OCI-LY3 (cell line): ENCODE results near the gene CABP4.

Experiments
- H2AFZ ChIP-seq: fragments of 200-600, 300-600 bp; shearing (Covaris generic); 2 replicates; pipeline ENCODE4 v1.6.0; 2014; ENCODE audit warnings: antibody characterized with exemption, low read depth, low read length
- H3K27ac ChIP-seq: fragments of 200-600, 300-600 bp; sonication (generic); 2 replicates; pipeline ENCODE4 v1.5.1; 2014; ENCODE audit warnings: mild to moderate bottlenecking, low read length, moderate library complexity, mixed read lengths
- H3K27me3 ChIP-seq: fragments of 200-600, 300-600 bp; sonication (generic); 2 replicates; pipeline ENCODE4 v1.6.1; 2014; ENCODE audit warnings: low read depth, low read length, mixed read lengths
- H3K36me3 ChIP-seq: fragments of 200-600, 300-600 bp; sonication (generic); replicated peaks from 2 replicates; pipeline ENCODE3; 2014; ENCODE audit warnings: low read depth, low read length, mixed read lengths
- H3K4me1 ChIP-seq: fragments of 300-600, 200-600 bp; sonication (generic); 2 replicates; pipeline ENCODE4 v1.6.1; 2014; ENCODE audit warnings: low read length, mixed read lengths
- H3K4me2 ChIP-seq: fragments of 200-600, 300-600 bp; sonication (generic); 2 replicates; pipeline ENCODE4 v1.6.1; 2014; ENCODE audit warnings: low read length, mixed read lengths
- H3K4me3 ChIP-seq: fragments of 300-600, 200-600 bp; sonication (generic); 2 replicates; pipeline ENCODE4 v1.5.1; 2014; ENCODE audit warnings: antibody characterized with exemption, mild to moderate bottlenecking, low read length, moderate library complexity
- H3K79me2 ChIP-seq: fragments of 300-600, 200-600 bp; shearing (Covaris generic); 2 replicates; pipeline ENCODE4 v1.6.1; 2014; ENCODE audit warnings: mild to moderate bottlenecking, low read length, mixed read lengths
- H3K9ac ChIP-seq: fragments of 300-600, 200-600 bp; shearing (Covaris generic); 2 replicates; pipeline ENCODE4 v1.6.0; 2014; ENCODE audit warnings: mild to moderate bottlenecking, low read length, moderate library complexity
- H3K9me3 ChIP-seq: fragments of 200-600, 300-600 bp; shearing (Covaris generic); 2 replicates; pipeline ENCODE4 v1.6.1; 2014; ENCODE audit warnings: low read length, mixed read lengths; ENCODE audit not compliant: insufficient read depth
- H4K20me1 ChIP-seq: fragments of 200-600, 300-600 bp; sonication (generic); 2 replicates; pipeline ENCODE4 v1.6.1; 2016; ENCODE audit warnings: low read length, mixed read lengths; ENCODE audit not compliant: insufficient read depth
- EZH2phosphoT487 ChIP-seq: fragments of 200-600 bp; shearing (Covaris generic); IDR thresholded peaks from 2 replicates; pipeline ENCODE4 v1.6.1; 2018; ENCODE audit warnings: antibody characterized with exemption, mixed run types, low read depth
- TF ChIP-seq, protein P1 (sequence below): fragments of 200-600, 300-600 bp; sonication (generic); IDR thresholded peaks from 2 replicates; pipeline ENCODE4 v1.5.1; 2014; ENCODE audit warnings: antibody characterized with exemption, low read length, low read depth

CABP4 gene

DNA sequence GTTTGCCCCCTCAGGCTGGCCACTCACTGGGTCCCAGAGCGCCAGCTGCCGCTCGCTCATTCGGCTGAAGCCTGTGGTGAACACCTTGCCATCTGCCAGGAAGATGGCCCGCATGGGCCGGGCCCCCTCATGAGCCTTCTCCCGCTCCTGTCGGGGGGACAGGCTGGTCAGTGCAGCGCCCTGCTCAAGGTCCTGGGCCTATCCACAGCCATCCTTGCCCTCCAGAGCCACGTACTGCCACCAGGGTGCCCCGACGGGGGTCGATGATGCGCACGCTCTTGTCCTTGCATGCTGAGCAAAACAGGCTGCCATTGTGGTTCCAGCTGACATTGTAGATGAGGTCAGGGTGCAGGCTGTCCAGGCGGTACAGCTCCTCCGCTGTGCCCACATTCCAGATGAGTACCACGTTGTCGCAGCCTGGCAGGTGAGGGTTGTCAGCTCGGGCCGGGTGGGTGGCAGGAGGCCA, 14.0 kb upstream of the CABP4 start:
- no peaks in the 10 kb centered on the region for H4K20me1 ChIP-seq
- H3K9ac ChIP-seq, result no peak overlapping the region
- H3K27me3 ChIP-seq, result no peaks in the 10 kb centered on the region
- peaks cover 10% of the 10 kb centered on the region for H3K36me3 ChIP-seq
- H3K4me1 ChIP-seq, result peaks cover 56% of the 10 kb centered on the region
- peaks cover 27% of the 10 kb centered on the region for H3K79me2 ChIP-seq
- no peak overlapping the region for H2AFZ ChIP-seq
- no peak overlapping the region for H3K4me3 ChIP-seq
- H3K27ac ChIP-seq, result peak overlapping the region; percentile 18; the same call in 1 of the 2 replicates
- TF ChIP-seq EZH2phosphoT487, result no peak
- TF ChIP-seq, protein P1, sequence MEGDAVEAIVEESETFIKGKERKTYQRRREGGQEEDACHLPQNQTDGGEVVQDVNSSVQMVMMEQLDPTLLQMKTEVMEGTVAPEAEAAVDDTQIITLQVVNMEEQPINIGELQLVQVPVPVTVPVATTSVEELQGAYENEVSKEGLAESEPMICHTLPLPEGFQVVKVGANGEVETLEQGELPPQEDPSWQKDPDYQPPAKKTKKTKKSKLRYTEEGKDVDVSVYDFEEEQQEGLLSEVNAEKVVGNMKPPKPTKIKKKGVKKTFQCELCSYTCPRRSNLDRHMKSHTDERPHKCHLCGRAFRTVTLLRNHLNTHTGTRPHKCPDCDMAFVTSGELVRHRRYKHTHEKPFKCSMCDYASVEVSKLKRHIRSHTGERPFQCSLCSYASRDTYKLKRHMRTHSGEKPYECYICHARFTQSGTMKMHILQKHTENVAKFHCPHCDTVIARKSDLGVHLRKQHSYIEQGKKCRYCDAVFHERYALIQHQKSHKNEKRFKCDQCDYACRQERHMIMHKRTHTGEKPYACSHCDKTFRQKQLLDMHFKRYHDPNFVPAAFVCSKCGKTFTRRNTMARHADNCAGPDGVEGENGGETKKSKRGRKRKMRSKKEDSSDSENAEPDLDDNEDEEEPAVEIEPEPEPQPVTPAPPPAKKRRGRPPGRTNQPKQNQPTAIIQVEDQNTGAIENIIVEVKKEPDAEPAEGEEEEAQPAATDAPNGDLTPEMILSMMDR, result no peak
- no peak overlapping the region for H3K4me2 ChIP-seq
- H3K9me3 ChIP-seq, result no peaks in the 10 kb centered on the region

DNA sequence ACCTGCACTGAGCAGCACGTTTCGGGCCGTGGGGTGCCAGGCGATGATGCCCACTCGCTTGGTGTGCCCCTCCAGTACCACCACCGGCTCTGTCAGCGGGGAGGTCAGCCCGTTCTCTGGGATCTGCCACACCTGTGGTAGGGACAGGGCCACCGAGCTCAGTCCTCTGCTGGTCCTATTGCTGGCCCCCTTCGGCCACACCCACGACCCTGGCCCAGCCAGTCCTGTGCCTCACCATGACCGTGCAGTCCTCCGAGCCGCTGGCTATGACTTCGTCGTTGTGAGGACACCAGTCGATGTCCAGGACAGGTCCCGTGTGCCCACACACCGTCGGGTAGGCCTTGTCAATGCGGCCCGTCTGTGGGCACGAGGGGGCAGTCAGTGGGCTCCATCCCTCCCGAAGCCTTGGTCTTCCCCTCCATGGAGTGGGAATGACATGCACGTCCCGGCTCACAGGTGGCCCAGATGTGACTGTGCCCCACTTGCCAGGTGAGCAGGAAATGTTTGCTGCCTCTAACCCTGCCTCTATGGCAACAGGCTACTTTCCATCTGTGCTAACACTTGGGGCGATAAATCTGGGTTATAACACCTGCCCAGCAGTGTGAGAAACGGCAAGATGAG, 13.3 kb upstream of the CABP4 start:
- H3K9me3 ChIP-seq, result no peaks in the 10 kb centered on the region
- H3K27ac ChIP-seq, result peak overlapping the region; percentile 67
- no peak for TF ChIP-seq EZH2phosphoT487
- TF ChIP-seq, protein P1, result no peak
- H3K9ac ChIP-seq, result no peak overlapping the region
- H3K27me3 ChIP-seq, result no peaks in the 10 kb centered on the region
- no peak overlapping the region for H3K4me3 ChIP-seq
- peaks cover 7% of the 10 kb centered on the region for H3K36me3 ChIP-seq
- peaks cover 58% of the 10 kb centered on the region for H3K4me1 ChIP-seq
- peaks cover 22% of the 10 kb centered on the region for H3K79me2 ChIP-seq
- H4K20me1 ChIP-seq, result no peaks in the 10 kb centered on the region
- no peak overlapping the region for H2AFZ ChIP-seq
- no peak overlapping the region for H3K4me2 ChIP-seq

GRCh38 chr11:67442504-67443404, 12.4 kb upstream of the CABP4 start:
- Histone ChIP-seq H3K4me2 (peak overlapping the region; percentile 67), H3K4me1 (peaks cover 60% of the 10 kb centered on the region), H3K4me3 (peak overlapping the region; percentile 76), H3K27me3 (no peaks in the 10 kb centered on the region), H2AFZ (no peak overlapping the region), H3K9me3 (no peaks in the 10 kb centered on the region), H3K9ac (peak overlapping the region; percentile 80), H3K27ac (peak overlapping the region; percentile 67), H3K36me3 (peaks cover 6% of the 10 kb centered on the region), H4K20me1 (no peaks in the 10 kb centered on the region), H3K79me2 (peaks cover 16% of the 10 kb centered on the region)
- TF ChIP-seq EZH2phosphoT487, result no peak
- TF ChIP-seq, protein P1, result no peak

DNA sequence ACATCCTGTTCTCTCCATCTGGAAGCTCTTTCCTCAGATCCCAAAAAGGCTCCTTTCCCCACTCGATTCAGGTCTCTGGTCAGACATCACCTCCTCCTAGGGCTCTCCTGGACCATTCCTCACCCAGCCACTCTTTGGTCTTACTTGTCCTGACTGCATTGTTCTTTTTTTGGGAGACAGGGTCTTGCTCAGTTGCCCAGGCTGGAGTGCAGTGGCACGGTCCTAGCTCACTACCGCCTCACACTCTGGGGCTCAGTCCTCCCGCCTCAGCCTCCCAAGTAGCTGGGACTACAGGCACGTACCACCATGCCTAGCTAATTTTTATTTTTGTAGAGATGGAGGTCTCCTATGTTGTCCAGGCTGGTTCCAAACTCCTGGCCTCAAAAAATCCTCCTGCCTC, 9.6 kb upstream of the CABP4 start:
- TF ChIP-seq, protein P1, result no peak
- no peak for TF ChIP-seq EZH2phosphoT487
- Histone ChIP-seq H4K20me1 (no peaks in the 10 kb centered on the region), H3K4me2 (peak overlapping the region; percentile 67), H3K79me2 (no peaks in the 10 kb centered on the region), H3K36me3 (no peaks in the 10 kb centered on the region), H3K27ac (no peak overlapping the region), H3K4me3 (0 out of 2 replicates have a peak overlapping the region, but pooled peaks have one; percentile 76), H3K9me3 (no peaks in the 10 kb centered on the region), H3K9ac (no peak overlapping the region), H2AFZ (no peak overlapping the region), H3K27me3 (0 out of 2 replicates have a peak, but pooled peaks cover 2% of the 10 kb centered on the region), H3K4me1 (peaks cover 44% of the 10 kb centered on the region)
